GM23248 (cell line): ENCODE data around the gene FAM3D.

Source experiments
- EZH2 ChIP-seq: fragments of 200-600 bp; sonication (generic); IDR thresholded peaks from 2 replicates; pipeline ENCODE4 v1.6.1; 2018; ENCODE audit warnings: antibody characterized with exemption, mild to moderate bottlenecking; ENCODE audit not compliant: insufficient read depth, poor library complexity, severe bottlenecking
- EZH2phosphoT487 ChIP-seq: fragments of 200-600 bp; sonication (generic); IDR thresholded peaks from 2 replicates; pipeline ENCODE4 v1.6.1; 2018; ENCODE audit warnings: antibody characterized with exemption, moderate library complexity, mild to moderate bottlenecking, low read depth; ENCODE audit not compliant: insufficient read depth

DNA sequence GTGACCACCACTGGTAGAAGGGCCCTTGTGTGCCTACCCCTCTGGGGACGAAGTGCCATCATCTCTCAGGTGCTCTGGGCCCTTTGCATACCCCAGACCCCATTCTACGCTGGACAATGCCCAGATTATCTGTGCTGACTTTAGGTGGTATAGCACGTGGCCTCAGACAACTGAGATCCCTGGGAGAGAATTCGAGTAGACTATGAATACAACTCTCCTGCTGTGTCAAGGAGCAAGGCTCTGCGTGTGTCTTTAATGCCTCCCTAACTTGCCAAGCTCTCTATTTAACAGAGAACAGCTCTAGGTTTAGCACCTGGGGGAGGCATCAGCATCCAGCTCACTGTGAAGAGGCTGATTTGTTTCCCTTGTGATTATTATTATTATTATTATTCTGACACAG, 29.1 kb downstream of the FAM3D start:
- TF ChIP-seq EZH2 = no peak
- no peak for TF ChIP-seq EZH2phosphoT487
